Stimulated activated CD4-positive, alpha-beta T cell treated with anti-CD3 and anti-CD28 coated beads, Interleukin-4, amount 100 ng/mL, for 1 hour (primary cell): ENCODE data around the gene EPB41L4B.
A peak's percentile ranks its signal among the peaks of the same experiment; 100 is the strongest.
"Not testable (repeated sequence)": the region's sequence is repeated elsewhere in the genome, so short reads cannot be mapped to it uniquely, and the experiment has no call there.

Experiments
- DNase-seq: peaks from one replicate; pipeline ENCODE4 v3.0.0-alpha.2; 2020

The EPB41L4B gene

GRCh38 chr9:109320742-109321448 lies at the start of gene EPB41L4B:
Gene EPB41L4B (minus strand): TSS chr9:109321059. CDS start chr9:109320446, 613 bp downstream.
- peak; percentile 94 for DNase-seq

GRCh38 chr9:109369285-109369684 lies 48.4 kb upstream of the EPB41L4B start:
- no peak for DNase-seq

- no peak for DNase-seq
Observed at GRCh38 chr9:109360771-109361170, 39.9 kb upstream of the EPB41L4B start.

- not testable (repeated sequence) for DNase-seq
Observed at GRCh38 chr9:109358968-109359603, 38.2 kb upstream of the EPB41L4B start.

- no peak for DNase-seq
Observed at GRCh38 chr9:109355564-109356297, 34.9 kb upstream of the EPB41L4B start.

GRCh38 chr9:109354190-109354589 lies 33.3 kb upstream of the EPB41L4B start:
- DNase-seq = no peak

GRCh38 chr9:109351032-109351431 lies 30.2 kb upstream of the EPB41L4B start:
- DNase-seq = no peak

- DNase-seq = no peak
Observed at GRCh38 chr9:109349421-109349846, 28.6 kb upstream of the EPB41L4B start.

- DNase-seq = no peak
Observed at GRCh38 chr9:109346904-109347303, 26.0 kb upstream of the EPB41L4B start.

GRCh38 chr9:109344866-109345265 lies 24.0 kb upstream of the EPB41L4B start:
- DNase-seq = no peak

GRCh38 chr9:109342878-109343277 lies 22.0 kb upstream of the EPB41L4B start:
- no peak for DNase-seq

- no peak for DNase-seq
Observed at GRCh38 chr9:109341561-109341960, 20.7 kb upstream of the EPB41L4B start.

- DNase-seq = not testable (repeated sequence)
Observed at GRCh38 chr9:109340979-109341378, 20.1 kb upstream of the EPB41L4B start.

GRCh38 chr9:109336409-109336808 lies 15.6 kb upstream of the EPB41L4B start:
- DNase-seq = no peak

GRCh38 chr9:109335929-109336328 lies 15.1 kb upstream of the EPB41L4B start:
- DNase-seq = no peak

- no peak for DNase-seq
Observed at GRCh38 chr9:109335121-109335520, 14.3 kb upstream of the EPB41L4B start.

GRCh38 chr9:109331353-109331752 lies 10.5 kb upstream of the EPB41L4B start:
- DNase-seq = no peak

GRCh38 chr9:109329638-109330258 lies 8.9 kb upstream of the EPB41L4B start:
- no peak for DNase-seq

- DNase-seq = no peak
Observed at GRCh38 chr9:109328978-109329637, 8.2 kb upstream of the EPB41L4B start.

- DNase-seq = no peak
Observed at GRCh38 chr9:109325089-109325488, 4.2 kb upstream of the EPB41L4B start.

- DNase-seq = no peak
Observed at GRCh38 chr9:109323771-109324170, 2.9 kb upstream of the EPB41L4B start.

GRCh38 chr9:109321727-109322126 lies 868 bp upstream of the EPB41L4B start:
- DNase-seq = no peak

GRCh38 chr9:109320331-109320741 lies 523 bp downstream of the EPB41L4B start:
- DNase-seq = no peak
